IMR-90 (cell line): ENCODE data around the gene INCENP. TPM values are rescaled to one million over a fixed set of nuclear protein-coding genes. Genes with fewer than 3 reads are reported as not detected.

Source experiments
- CTCF ChIP-seq: conservative IDR thresholded peaks from 2 replicates; pipeline ENCODE4 v1.5.1; 2012; ENCODE audit warnings: mild to moderate bottlenecking, low read depth, low read length, improper control_type of control experiment
- MAFK ChIP-seq: IDR thresholded peaks from 2 replicates; pipeline ENCODE4 v1.6.1; 2012; ENCODE audit warnings: low read depth, low read length, improper control_type of control experiment
- MXI1 ChIP-seq: IDR thresholded peaks from 2 replicates; pipeline ENCODE4 v1.6.1; 2012; ENCODE audit warnings: low read depth, mild to moderate bottlenecking, low read length, moderate library complexity, borderline replicate concordance
- POLR2A ChIP-seq: IDR thresholded peaks from 2 replicates; pipeline ENCODE4 v1.6.1; 2012; ENCODE audit warnings: mild to moderate bottlenecking, low read depth, low read length
- polyA plus RNA-seq, 3 experiments: library from polyadenylated mRNA; depleted of rRNA; stranded (reverse); fragments of >200 nt; gene quantifications; 2 replicates each; pipeline ENCODE4 v1.2.3, GENCODE V29; 2012; ENCODE audit warnings: low replicate concordance in 1 of 3
- total RNA-seq: library from RNA; depleted of rRNA; stranded (reverse); fragments of >200 nt; gene quantifications from 2 replicates; pipeline ENCODE4 v1.2.3, GENCODE V29; 2012

The INCENP gene
- total and polyA plus RNA-seq, 2 of the 4 experiments (the other 2 are of a cell fraction) = 18.6 to 23.8 TPM

GRCh38 chr11:62077132-62077531 is 46.7 kb upstream of the INCENP start (continued):
- TF ChIP-seq CTCF (no peak), MXI1 (no peak), POLR2A (no peak), MAFK (no peak)
